ENCODE measurements around the gene NOVA1.

NOVA1 gene

GRCh38 chr14:26594148-26594547, 3.7 kb downstream of the NOVA1 start:
- DNase-seq (ENCODE audit: low spot score) = no peak

- DNase-seq (ENCODE audit: low spot score) = no peak
Observed at GRCh38 chr14:26593357-26593756, 4.5 kb downstream of the NOVA1 start.

GRCh38 chr14:26589925-26590324, 7.9 kb downstream of the NOVA1 start:
- no peak for DNase-seq (ENCODE audit: low spot score)

GRCh38 chr14:26577711-26578110, 20.1 kb downstream of the NOVA1 start:
- DNase-seq (ENCODE audit: low spot score) = no peak

GRCh38 chr14:26554069-26554772, 43.6 kb downstream of the NOVA1 start:
- no peak for DNase-seq (ENCODE audit: low spot score)

- DNase-seq (ENCODE audit: low spot score) = no peak
Observed at GRCh38 chr14:26549571-26549970, 48.3 kb downstream of the NOVA1 start.

- DNase-seq (ENCODE audit: low spot score) = no peak
Observed at GRCh38 chr14:26548406-26548805, 49.4 kb downstream of the NOVA1 start.

- no peak for DNase-seq (ENCODE audit: low spot score)
Observed at GRCh38 chr14:26538176-26538575, 59.7 kb downstream of the NOVA1 start.

GRCh38 chr14:26531894-26532293, 65.9 kb downstream of the NOVA1 start:
- DNase-seq (ENCODE audit: low spot score) = no peak

- DNase-seq (ENCODE audit: low spot score) = no peak
Observed at GRCh38 chr14:26528415-26529182, 69.2 kb downstream of the NOVA1 start.

GRCh38 chr14:26527095-26527494, 70.7 kb downstream of the NOVA1 start:
- no peak for DNase-seq (ENCODE audit: low spot score)

- DNase-seq (ENCODE audit: low spot score) = no peak
Observed at GRCh38 chr14:26526137-26526536, 71.7 kb downstream of the NOVA1 start.

- no peak for DNase-seq (ENCODE audit: low spot score)
Observed at GRCh38 chr14:26525085-26525484, 72.7 kb downstream of the NOVA1 start.

GRCh38 chr14:26522967-26523366, 74.9 kb downstream of the NOVA1 start:
- DNase-seq (ENCODE audit: low spot score) = no peak

GRCh38 chr14:26517771-26518170, 80.1 kb downstream of the NOVA1 start:
- DNase-seq (ENCODE audit: low spot score) = no peak

GRCh38 chr14:26500028-26500427, 97.8 kb downstream of the NOVA1 start:
- no peak for DNase-seq (ENCODE audit: low spot score)

- DNase-seq (ENCODE audit: low spot score) = no peak
Observed at GRCh38 chr14:26499546-26499945, 98.3 kb downstream of the NOVA1 start.

GRCh38 chr14:26486922-26487321, 110.9 kb downstream of the NOVA1 start:
- no peak for DNase-seq (ENCODE audit: low spot score)

- no peak for DNase-seq (ENCODE audit: low spot score)
Observed at GRCh38 chr14:26484562-26484961, 113.3 kb downstream of the NOVA1 start.

GRCh38 chr14:26478967-26479366, 118.9 kb downstream of the NOVA1 start:
- no peak for DNase-seq (ENCODE audit: low spot score)

GRCh38 chr14:26466862-26467261, 131.0 kb downstream of the NOVA1 start:
- no peak for DNase-seq (ENCODE audit: low spot score)

GRCh38 chr14:26463136-26463535, 134.7 kb downstream of the NOVA1 start:
- no peak for DNase-seq (ENCODE audit: low spot score)

- DNase-seq (ENCODE audit: low spot score) = no peak
Observed at GRCh38 chr14:26454105-26454504, 143.7 kb downstream of the NOVA1 start.
